ENCODE data around the gene CHRNA3. TPM values are rescaled to one million over a fixed set of nuclear protein-coding genes. Genes with fewer than 3 reads are reported as not detected.
"Not testable (repeated sequence)": the region's sequence is repeated elsewhere in the genome, so short reads cannot be mapped to it uniquely, and the experiment has no call there.

The CHRNA3 gene
- polyA plus RNA-seq, 4 donors, result 0.72 to 1.7 (median 0.89) TPM

DNA sequence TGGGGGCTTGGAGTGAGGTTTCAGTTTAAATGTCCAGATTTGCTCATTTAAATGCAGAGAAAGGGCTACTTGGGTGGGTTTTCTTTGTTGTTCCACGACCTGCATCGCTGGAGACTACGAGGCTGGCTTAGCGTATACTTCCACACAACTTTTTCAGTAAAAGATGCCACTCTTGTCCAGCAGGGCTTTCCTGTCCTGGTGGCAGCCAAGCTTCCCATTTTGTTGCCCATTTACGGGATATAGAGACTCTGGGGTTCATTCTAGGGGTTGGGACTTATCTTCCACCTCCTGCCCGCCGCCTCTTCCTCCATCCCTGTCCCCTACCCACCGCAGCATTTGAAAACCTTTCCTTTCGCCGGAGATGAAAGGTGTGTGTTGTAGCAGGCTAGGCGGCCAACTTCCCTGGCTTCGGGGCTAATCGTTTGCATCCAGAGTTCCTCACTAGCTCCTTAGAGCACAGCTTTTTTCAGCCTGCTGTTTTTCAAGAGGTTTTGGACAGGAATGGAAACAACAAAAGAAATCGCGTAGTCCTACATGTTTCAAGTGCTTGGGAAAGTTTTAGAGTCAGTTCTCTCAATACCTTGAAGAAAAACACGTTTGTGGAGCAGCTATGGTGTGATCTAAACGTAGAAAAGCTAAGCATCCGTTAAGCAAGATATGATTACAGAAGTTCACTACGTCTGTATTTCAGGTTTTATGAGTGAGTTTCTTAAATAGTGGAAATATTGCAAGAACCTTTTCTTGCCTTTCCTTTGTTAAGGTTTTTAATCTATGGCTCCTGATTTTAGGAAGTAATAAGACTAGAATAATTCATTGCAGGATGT, 54.6 kb downstream of the CHRNA3 start:
- peak in 3 of 4 donors; percentile 15 to 37 (median 16) for DNase-seq (ENCODE audit: low read depth in 4 of 4, low spot score in 3 of 4)

- peak in 3 of 4 donors; percentile 66 to 82 (median 67) for DNase-seq (ENCODE audit: low read depth in 4 of 4, low spot score in 3 of 4)
Measured at GRCh38 chr15:78565097-78565950, 55.5 kb downstream of the CHRNA3 start, which contains the start of gene CHRNA5. TSS of gene CHRNA5 (plus strand) at chr15:78565520. CDS start at chr15:78565720, 200 bp downstream.

DNA sequence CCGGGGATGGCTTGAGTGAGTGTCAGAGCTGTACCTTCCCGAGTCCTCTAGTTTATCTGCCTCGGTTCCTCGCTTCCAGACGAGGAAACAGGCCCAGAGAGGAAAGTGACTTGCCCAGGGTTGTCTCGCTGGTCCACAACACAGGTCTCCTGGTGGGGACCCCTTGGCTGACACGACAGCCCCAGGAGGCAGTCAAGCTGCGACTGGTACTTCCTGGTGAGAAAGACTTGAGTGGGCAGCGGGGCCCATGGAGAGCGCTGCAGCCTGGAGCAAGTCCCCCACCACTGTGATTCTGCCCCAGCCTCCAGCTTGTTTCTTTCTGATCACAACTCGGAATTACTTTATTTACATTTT, 56.1 kb downstream of the CHRNA3 start:
- DNase-seq (ENCODE audit: low read depth in 4 of 4, low spot score in 3 of 4), result no peak

- no peak for DNase-seq (ENCODE audit: low read depth in 4 of 4, low spot score in 3 of 4)
Measured at GRCh38 chr15:78563092-78563491, 57.7 kb downstream of the CHRNA3 start.

DNA sequence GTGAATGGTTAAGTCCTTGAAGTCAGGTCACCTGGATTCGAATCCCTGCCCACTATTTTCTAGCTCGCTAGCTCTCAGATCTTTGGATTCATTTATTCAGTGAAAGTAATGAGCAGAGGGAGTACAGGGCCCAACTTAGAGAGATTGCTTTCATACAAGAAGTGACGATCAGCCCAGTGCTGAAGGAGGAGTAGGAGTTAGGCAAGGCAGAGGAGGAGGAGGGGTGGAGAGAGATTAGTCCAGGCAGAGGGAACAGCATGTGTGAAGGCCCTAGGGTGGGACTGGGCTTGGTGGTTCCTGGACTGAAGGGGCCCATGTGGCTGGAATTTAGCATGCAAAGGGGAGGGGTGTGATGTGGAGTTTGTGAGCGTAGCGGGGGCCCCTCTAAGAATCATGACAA, 59.3 kb downstream of the CHRNA3 start:
- no peak for DNase-seq (ENCODE audit: low read depth in 4 of 4, low spot score in 3 of 4)

DNA sequence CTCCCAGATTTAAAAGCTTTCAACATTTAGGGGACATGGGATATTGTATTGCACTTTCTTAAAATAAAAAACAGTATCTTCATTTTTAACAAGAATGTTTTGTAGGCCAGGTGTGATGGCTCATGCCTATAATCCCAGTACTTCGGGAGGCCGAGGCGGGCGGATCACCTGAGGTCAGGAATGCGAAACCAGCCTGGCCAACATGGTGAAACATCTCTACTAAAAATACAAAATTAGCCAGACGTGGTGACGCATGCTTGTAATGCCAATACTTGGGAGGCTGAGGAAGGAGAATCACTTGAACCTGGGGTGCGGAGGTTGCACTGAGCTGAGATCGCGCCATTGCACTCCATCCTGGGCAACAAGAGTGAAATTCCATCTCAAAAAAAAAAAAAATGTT, 60.6 kb downstream of the CHRNA3 start:
- DNase-seq (ENCODE audit: low read depth in 4 of 4, low spot score in 3 of 4), result not testable (repeated sequence)

- DNase-seq (ENCODE audit: low read depth in 4 of 4, low spot score in 3 of 4), result no peak
Measured at GRCh38 chr15:78552597-78552996, 68.2 kb downstream of the CHRNA3 start.

GRCh38 chr15:78551902-78552301, 68.9 kb downstream of the CHRNA3 start:
- no peak for DNase-seq (ENCODE audit: low read depth in 4 of 4, low spot score in 3 of 4)

DNA sequence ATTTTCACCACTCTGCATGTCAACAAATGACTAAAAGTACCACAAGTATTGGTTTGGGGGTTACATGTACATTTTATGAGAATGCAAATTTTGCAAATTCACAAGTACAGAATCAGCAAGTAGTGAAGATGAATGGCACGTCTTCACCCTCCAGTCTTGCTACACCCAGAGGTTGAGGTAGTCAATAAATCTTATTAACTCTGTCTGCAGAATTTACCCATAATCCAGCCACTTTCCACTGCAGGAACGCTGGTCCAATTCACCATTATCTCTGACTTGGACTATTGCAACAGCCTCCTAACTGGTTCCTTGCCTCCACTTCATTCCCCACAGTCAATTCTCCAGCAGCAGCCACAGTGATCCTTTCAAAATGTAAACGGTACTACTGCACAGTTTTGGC, 70.0 kb downstream of the CHRNA3 start:
- no peak for DNase-seq (ENCODE audit: low read depth in 4 of 4, low spot score in 3 of 4)

GRCh38 chr15:78550194-78550593, 70.6 kb downstream of the CHRNA3 start:
- DNase-seq (ENCODE audit: low read depth in 4 of 4, low spot score in 3 of 4), result no peak

Other genes starting within 250 kb of the CHRNA3 start
- gene IREB2, start 182.8 kb downstream of the CHRNA3 start, polyA plus RNA-seq (ENCODE audit: insufficient read length in 4 of 4), result 10 to 100 TPM; 57.4 to 70.6 (median 67.6) TPM
- 10 to 100 TPM in 1 of 4 donors, 1 to 10 TPM in 3; 7.0 to 10.3 (median 7.8) TPM for gene HYKK, start 113.4 kb downstream of the CHRNA3 start, polyA plus RNA-seq (ENCODE audit: insufficient read length in 4 of 4)
- gene PSMA4, start 80.6 kb downstream of the CHRNA3 start, polyA plus RNA-seq (ENCODE audit: insufficient read length in 4 of 4), result 100 to 1,000 TPM; 263 to 294 (median 288) TPM
- 10 to 100 TPM in 1 of 4 donors, 1 to 10 TPM in 3; 5.8 to 11.1 (median 8.1) TPM for gene CHRNA5, start 55.5 kb downstream of the CHRNA3 start, polyA plus RNA-seq (ENCODE audit: insufficient read length in 4 of 4)
- gene CHRNB4, start 20.2 kb upstream of the CHRNA3 start, polyA plus RNA-seq (ENCODE audit: insufficient read length in 4 of 4), result 1 to 10 TPM; 2.9 to 3.5 (median 3.1) TPM
- 10 to 100 TPM; 21.6 to 35.1 (median 23.4) TPM for gene ADAMTS7, start 190.5 kb upstream of the CHRNA3 start, polyA plus RNA-seq (ENCODE audit: insufficient read length in 4 of 4)